KOPT-K1 (cell line): ENCODE data around the gene RAB5B.

Source experiments
- H3K27ac ChIP-seq: fragments of 200-600 bp; sonication (generic); 2 replicates; pipeline ENCODE4 v1.5.1; 2016; ENCODE audit warnings: antibody characterized with exemption, mild to moderate bottlenecking, low read depth, low read length; ENCODE audit not compliant: poor library complexity, severe bottlenecking
- H3K36me3 ChIP-seq: fragments of 200-600 bp; sonication (generic); 2 replicates; pipeline ENCODE4 v1.5.1; 2017; ENCODE audit warnings: antibody characterized with exemption, mild to moderate bottlenecking, low read length, moderate library complexity; ENCODE audit not compliant: insufficient read depth
- H3K9me3 ChIP-seq: fragments of 200-600 bp; sonication (generic); 2 replicates; pipeline ENCODE4 v1.5.1; 2017; ENCODE audit warnings: antibody characterized with exemption, low read length, mild to moderate bottlenecking; ENCODE audit not compliant: insufficient read depth, poor library complexity, severe bottlenecking

RAB5B gene

GRCh38 chr12:56013482-56013881, 39.6 kb downstream of the RAB5B start:
- Histone ChIP-seq H3K27ac (no peak overlapping the region), H3K9me3 (no peaks in the 10 kb centered on the region), H3K36me3 (no peaks in the 10 kb centered on the region)

GRCh38 chr12:56014205-56014604, 40.3 kb downstream of the RAB5B start:
- Histone ChIP-seq H3K9me3 (no peaks in the 10 kb centered on the region), H3K27ac (no peak overlapping the region), H3K36me3 (no peaks in the 10 kb centered on the region)

- Histone ChIP-seq H3K36me3 (no peaks in the 10 kb centered on the region), H3K9me3 (no peaks in the 10 kb centered on the region), H3K27ac (no peak overlapping the region)
Measured at GRCh38 chr12:56017181-56017580, 43.3 kb downstream of the RAB5B start.

GRCh38 chr12:56018356-56018755, 44.5 kb downstream of the RAB5B start:
- no peaks in the 10 kb centered on the region for H3K36me3 ChIP-seq
- H3K9me3 ChIP-seq: no peaks in the 10 kb centered on the region
- no peak overlapping the region for H3K27ac ChIP-seq

- Histone ChIP-seq H3K27ac (peak within 1 kb of the TSS; percentile 84), H3K9me3 (no peaks in the 10 kb centered on the region), H3K36me3 (peaks cover 9% of the 10 kb centered on the region; the same call in 1 of the 2 replicates)
Measured at GRCh38 chr12:56020423-56021184, 46.7 kb downstream of the RAB5B start, which contains the start of gene IKZF4. TSS of gene IKZF4 (plus strand) at chr12:56021043. CDS start at chr12:56021494, 451 bp downstream.

- Histone ChIP-seq H3K36me3 (peaks cover 15% of the 10 kb centered on the region; the same call in 1 of the 2 replicates), H3K9me3 (no peaks in the 10 kb centered on the region), H3K27ac (peak overlapping the region; percentile 84)
Measured at GRCh38 chr12:56021889-56022497, 48.1 kb downstream of the RAB5B start.

GRCh38 chr12:56028511-56029165, 54.8 kb downstream of the RAB5B start:
- no peak overlapping the region for H3K27ac ChIP-seq
- H3K36me3 ChIP-seq: peaks cover 62% of the 10 kb centered on the region; the same call in 1 of the 2 replicates

GRCh38 chr12:56029166-56029519, 55.3 kb downstream of the RAB5B start:
- Histone ChIP-seq H3K27ac (no peak overlapping the region), H3K36me3 (peaks cover 66% of the 10 kb centered on the region; the same call in 1 of the 2 replicates)

More at GRCh38 chr12:56028511-56029165, 54.8 kb downstream of the RAB5B start:
- no peaks in the 10 kb centered on the region for H3K9me3 ChIP-seq

GRCh38 chr12:56029666-56030293, 55.9 kb downstream of the RAB5B start:
- Histone ChIP-seq H3K36me3 (peaks cover 72% of the 10 kb centered on the region; the same call in 1 of the 2 replicates), H3K9me3 (no peaks in the 10 kb centered on the region), H3K27ac (no peak overlapping the region)

More at GRCh38 chr12:56029166-56029519, 55.3 kb downstream of the RAB5B start:
- no peaks in the 10 kb centered on the region for H3K9me3 ChIP-seq

- Histone ChIP-seq H3K27ac (no peak overlapping the region), H3K9me3 (no peaks in the 10 kb centered on the region), H3K36me3 (peaks cover 70% of the 10 kb centered on the region; the same call in 1 of the 2 replicates)
Measured at GRCh38 chr12:56031987-56032386, 58.1 kb downstream of the RAB5B start.

GRCh38 chr12:56034586-56035332, 60.9 kb downstream of the RAB5B start:
- H3K36me3 ChIP-seq: peaks cover 46% of the 10 kb centered on the region; the same call in 1 of the 2 replicates
- no peak overlapping the region for H3K27ac ChIP-seq
- H3K9me3 ChIP-seq: no peaks in the 10 kb centered on the region

GRCh38 chr12:56037161-56037560, 63.3 kb downstream of the RAB5B start:
- Histone ChIP-seq H3K9me3 (no peaks in the 10 kb centered on the region), H3K27ac (no peak overlapping the region), H3K36me3 (peaks cover 38% of the 10 kb centered on the region; the same call in 1 of the 2 replicates)

GRCh38 chr12:56038022-56038655, 64.3 kb downstream of the RAB5B start:
- peaks cover 36% of the 10 kb centered on the region for H3K36me3 ChIP-seq
- H3K27ac ChIP-seq: no peak overlapping the region
- no peaks in the 10 kb centered on the region for H3K9me3 ChIP-seq

- H3K27ac ChIP-seq: no peak overlapping the region
- H3K36me3 ChIP-seq: peaks cover 36% of the 10 kb centered on the region
- no peaks in the 10 kb centered on the region for H3K9me3 ChIP-seq
Measured at GRCh38 chr12:56040151-56040550, 66.3 kb downstream of the RAB5B start.
